IPS DF 6.9 (cell line): ENCODE data around the gene AIF1.

Source experiments
- DNase-seq: peaks from one replicate; pipeline ENCODE4 v3.0.0-alpha.2; 2013; ENCODE audit warnings: low read depth, low spot score
- H3K27ac ChIP-seq: one replicate; pipeline ENCODE4 v1.5.1; 2013; ENCODE audit warnings: low read length, control low read depth
- H3K27me3 ChIP-seq: 2 replicates; pipeline ENCODE4 v1.6.1; 2013; ENCODE audit warnings: mild to moderate bottlenecking, low read length; ENCODE audit not compliant: control insufficient read depth, insufficient read depth
- H3K36me3 ChIP-seq: 2 replicates; pipeline ENCODE4 v1.6.1; 2013; ENCODE audit warnings: low read length; ENCODE audit not compliant: control insufficient read depth, insufficient read depth
- H3K4me1 ChIP-seq: 2 replicates; pipeline ENCODE4 v1.6.1; 2013; ENCODE audit warnings: low read length; ENCODE audit not compliant: control insufficient read depth, insufficient read depth
- H3K4me3 ChIP-seq: 2 replicates; pipeline ENCODE4 v1.5.1; 2013; ENCODE audit warnings: mild to moderate bottlenecking, low read length
- H3K9me3 ChIP-seq: 2 replicates; pipeline ENCODE4 v1.6.1; 2013; ENCODE audit warnings: low read length, inconsistent platforms; ENCODE audit not compliant: control insufficient read depth, insufficient read depth
- WGBS: extraction: QIAGEN DNeasy Blood & Tissue Kit; methylation state at CpG from one replicate; pipeline ENCODE4 v1.1.7; 2013; ENCODE audit warnings: mixed read lengths, missing lambda C conversion rate; ENCODE audit not compliant: insufficient read length, insufficient coverage; 5-methylcytosine and 5-hydroxymethylcytosine counted together

AIF1 gene

GRCh38 chr6:31634131-31634530 is 19.1 kb downstream of the AIF1 start:
- Histone ChIP-seq H3K36me3 (peaks cover 73% of the 10 kb centered on the region), H3K4me3 (no peak overlapping the region), H3K27me3 (no peaks in the 10 kb centered on the region), H3K27ac (no peak overlapping the region), H3K4me1 (no peaks in the 10 kb centered on the region), H3K9me3 (no peaks in the 10 kb centered on the region)
- DNase-seq: no peak
- WGBS: no CpG with 5 or more reads among the region's 3 CpGs

- no peaks in the 10 kb centered on the region for H3K4me1 ChIP-seq
- DNase-seq: no peak
- H3K36me3 ChIP-seq: peaks cover 72% of the 10 kb centered on the region
- H3K4me3 ChIP-seq: no peak overlapping the region
- no peak overlapping the region for H3K27ac ChIP-seq
- no CpG with 5 or more reads among the region's 11 CpGs for WGBS
- H3K9me3 ChIP-seq: no peaks in the 10 kb centered on the region
- no peaks in the 10 kb centered on the region for H3K27me3 ChIP-seq
Measured at GRCh38 chr6:31634969-31635575, 20.0 kb downstream of the AIF1 start.

GRCh38 chr6:31636698-31637596 is 21.9 kb downstream of the AIF1 start:
- Histone ChIP-seq H3K27me3 (no peaks in the 10 kb centered on the region), H3K27ac (no peak overlapping the region), H3K36me3 (peaks cover 76% of the 10 kb centered on the region), H3K4me3 (no peak overlapping the region), H3K4me1 (no peaks in the 10 kb centered on the region), H3K9me3 (no peaks in the 10 kb centered on the region)
- no CpG with 5 or more reads among the region's 27 CpGs for WGBS
- DNase-seq: no peak

- Histone ChIP-seq H3K4me3 (no peak overlapping the region), H3K4me1 (no peaks in the 10 kb centered on the region), H3K27ac (no peak overlapping the region), H3K36me3 (peaks cover 69% of the 10 kb centered on the region), H3K27me3 (no peaks in the 10 kb centered on the region), H3K9me3 (no peaks in the 10 kb centered on the region)
- DNase-seq: no peak
- WGBS: no CpG with 5 or more reads among the region's 9 CpGs
Measured at GRCh38 chr6:31639043-31639442, 24.0 kb downstream of the AIF1 start.

- H3K9me3 ChIP-seq: no peaks in the 10 kb centered on the region
- DNase-seq: no peak
- no CpG with 5 or more reads among the region's 10 CpGs for WGBS
- H3K4me3 ChIP-seq: no peak overlapping the region
- H3K27me3 ChIP-seq: no peaks in the 10 kb centered on the region
- no peaks in the 10 kb centered on the region for H3K4me1 ChIP-seq
- H3K27ac ChIP-seq: no peak overlapping the region
- H3K36me3 ChIP-seq: peaks cover 69% of the 10 kb centered on the region
Measured at GRCh38 chr6:31639449-31639861, 24.4 kb downstream of the AIF1 start.

- Histone ChIP-seq H3K9me3 (no peaks in the 10 kb centered on the region), H3K4me1 (no peaks in the 10 kb centered on the region), H3K36me3 (peaks cover 67% of the 10 kb centered on the region), H3K27ac (no peak overlapping the region), H3K4me3 (no peak overlapping the region), H3K27me3 (no peaks in the 10 kb centered on the region)
- no CpG with 5 or more reads among the region's 6 CpGs for WGBS
- no peak for DNase-seq
Measured at GRCh38 chr6:31640612-31641011, 25.6 kb downstream of the AIF1 start.

GRCh38 chr6:31641370-31641769 is 26.3 kb downstream of the AIF1 start:
- no peaks in the 10 kb centered on the region for H3K27me3 ChIP-seq
- no CpG with 5 or more reads among the region's 4 CpGs for WGBS
- no peak for DNase-seq
- H3K4me1 ChIP-seq: no peaks in the 10 kb centered on the region
- H3K4me3 ChIP-seq: no peak overlapping the region
- peaks cover 63% of the 10 kb centered on the region for H3K36me3 ChIP-seq
- no peak overlapping the region for H3K27ac ChIP-seq
- no peaks in the 10 kb centered on the region for H3K9me3 ChIP-seq

- Histone ChIP-seq H3K36me3 (peaks cover 54% of the 10 kb centered on the region), H3K4me1 (no peaks in the 10 kb centered on the region), H3K9me3 (no peaks in the 10 kb centered on the region), H3K27ac (no peak overlapping the region), H3K27me3 (no peaks in the 10 kb centered on the region), H3K4me3 (no peak overlapping the region)
- WGBS: no CpG with 5 or more reads among the region's 6 CpGs
- DNase-seq: no peak
Measured at GRCh38 chr6:31642798-31643570, 27.9 kb downstream of the AIF1 start.

- Histone ChIP-seq H3K9me3 (no peaks in the 10 kb centered on the region), H3K27me3 (no peaks in the 10 kb centered on the region), H3K4me1 (no peaks in the 10 kb centered on the region), H3K27ac (no peak overlapping the region), H3K4me3 (no peak overlapping the region), H3K36me3 (peaks cover 59% of the 10 kb centered on the region)
- no peak for DNase-seq
- no CpG with 5 or more reads among the region's 17 CpGs for WGBS
Measured at GRCh38 chr6:31643818-31644454, 28.9 kb downstream of the AIF1 start.

GRCh38 chr6:31645325-31645724 is 30.3 kb downstream of the AIF1 start:
- Histone ChIP-seq H3K27ac (no peak overlapping the region), H3K4me3 (no peak overlapping the region), H3K4me1 (no peaks in the 10 kb centered on the region), H3K36me3 (peaks cover 56% of the 10 kb centered on the region), H3K27me3 (no peaks in the 10 kb centered on the region), H3K9me3 (no peaks in the 10 kb centered on the region)
- no peak for DNase-seq
- WGBS: no CpG with 5 or more reads among the region's 9 CpGs
